Left ventricle myocardium inferior (tissue), 1 donor: ENCODE results near the gene ZNF438. TPM values are rescaled to one million over a fixed set of nuclear protein-coding genes. Genes with fewer than 3 reads are reported as not detected.

ENCODE experiments used
- DNase-seq: peaks from one replicate; pipeline ENCODE4 v3.0.0-alpha.2; 2020
- H3K27ac ChIP-seq: fragments of 200-600 bp; replicated peaks from 2 replicates; pipeline ENCODE4 v1.8.0; 2021
- H3K27me3 ChIP-seq: fragments of 200-600 bp; 2 replicates; pipeline ENCODE4 v1.8.0; 2021; ENCODE audit warnings: low read depth
- H3K36me3 ChIP-seq: fragments of 200-600 bp; 2 replicates; pipeline ENCODE4 v1.8.0; 2021
- H3K4me1 ChIP-seq: fragments of 200-600 bp; 2 replicates; pipeline ENCODE4 v1.8.0; 2021
- H3K4me3 ChIP-seq: fragments of 200-600 bp; 2 replicates; pipeline ENCODE4 v1.8.0; 2021; ENCODE audit warnings: mild to moderate bottlenecking, moderate library complexity
- H3K9me3 ChIP-seq: fragments of 200-600 bp; replicated peaks from 2 replicates; pipeline ENCODE4 v1.8.0; 2021
- intact Hi-C: fragments of 100-400 bp; cut with micrococcal nuclease; formaldehyde crosslinking; loops from one replicate; pipeline ENCODE4 v1.11.0; 2022
- total RNA-seq: library from RNA; stranded (reverse); fragmentation: NEBNext Ultra II Directional; extraction: Animal tissue kit (Norgen Biotek cat#: 25700); gene quantifications from one replicate; pipeline ENCODE4 v1.2.1, GENCODE V29; 2021
- TF ChIP-seq, protein P1 (sequence below): fragments of 200-600 bp; IDR thresholded peaks from 2 replicates; pipeline ENCODE4 v1.8.0; 2021; ENCODE audit warnings: antibody characterized with exemption, mild to moderate bottlenecking, borderline replicate concordance
- donor health status: DM: no; HTN: yes; CAD: no; lungs with severe emphysema.

ZNF438 gene
- total RNA-seq, 1 donor from 2014 or later, result 13.2 TPM

DNA sequence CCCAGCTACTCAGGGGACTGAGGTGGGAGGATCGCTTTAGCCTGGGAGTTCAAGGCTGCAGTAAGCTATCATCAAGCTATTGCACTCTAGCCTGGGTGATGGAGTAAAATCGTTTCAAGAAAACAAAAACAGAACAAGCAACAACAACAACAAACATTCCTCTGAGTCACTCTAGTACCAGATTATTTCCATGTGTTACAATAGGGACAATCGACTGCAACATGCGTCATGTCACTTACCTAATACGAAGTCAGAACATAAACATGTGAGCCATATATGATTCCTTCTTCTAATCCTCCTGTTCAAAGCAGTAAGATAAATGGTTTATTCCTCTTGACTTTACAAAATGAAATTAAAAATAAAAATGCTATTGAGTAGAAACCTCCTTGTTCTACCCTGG, 57.3 kb downstream of the ZNF438 start:
- H3K9me3 ChIP-seq, result peaks cover 3% of the 10 kb centered on the region
- H3K36me3 ChIP-seq, result no peaks in the 10 kb centered on the region
- peaks cover 56% of the 10 kb centered on the region for H3K4me1 ChIP-seq
- peak overlapping the region; percentile 54 for H3K4me3 ChIP-seq
- DNase-seq, result no peak
- intact Hi-C loops, result no loop called here
- TF ChIP-seq, protein P1, sequence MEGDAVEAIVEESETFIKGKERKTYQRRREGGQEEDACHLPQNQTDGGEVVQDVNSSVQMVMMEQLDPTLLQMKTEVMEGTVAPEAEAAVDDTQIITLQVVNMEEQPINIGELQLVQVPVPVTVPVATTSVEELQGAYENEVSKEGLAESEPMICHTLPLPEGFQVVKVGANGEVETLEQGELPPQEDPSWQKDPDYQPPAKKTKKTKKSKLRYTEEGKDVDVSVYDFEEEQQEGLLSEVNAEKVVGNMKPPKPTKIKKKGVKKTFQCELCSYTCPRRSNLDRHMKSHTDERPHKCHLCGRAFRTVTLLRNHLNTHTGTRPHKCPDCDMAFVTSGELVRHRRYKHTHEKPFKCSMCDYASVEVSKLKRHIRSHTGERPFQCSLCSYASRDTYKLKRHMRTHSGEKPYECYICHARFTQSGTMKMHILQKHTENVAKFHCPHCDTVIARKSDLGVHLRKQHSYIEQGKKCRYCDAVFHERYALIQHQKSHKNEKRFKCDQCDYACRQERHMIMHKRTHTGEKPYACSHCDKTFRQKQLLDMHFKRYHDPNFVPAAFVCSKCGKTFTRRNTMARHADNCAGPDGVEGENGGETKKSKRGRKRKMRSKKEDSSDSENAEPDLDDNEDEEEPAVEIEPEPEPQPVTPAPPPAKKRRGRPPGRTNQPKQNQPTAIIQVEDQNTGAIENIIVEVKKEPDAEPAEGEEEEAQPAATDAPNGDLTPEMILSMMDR, result no peak
- peak overlapping the region; percentile 79 for H3K27ac ChIP-seq
- no peaks in the 10 kb centered on the region for H3K27me3 ChIP-seq

DNA sequence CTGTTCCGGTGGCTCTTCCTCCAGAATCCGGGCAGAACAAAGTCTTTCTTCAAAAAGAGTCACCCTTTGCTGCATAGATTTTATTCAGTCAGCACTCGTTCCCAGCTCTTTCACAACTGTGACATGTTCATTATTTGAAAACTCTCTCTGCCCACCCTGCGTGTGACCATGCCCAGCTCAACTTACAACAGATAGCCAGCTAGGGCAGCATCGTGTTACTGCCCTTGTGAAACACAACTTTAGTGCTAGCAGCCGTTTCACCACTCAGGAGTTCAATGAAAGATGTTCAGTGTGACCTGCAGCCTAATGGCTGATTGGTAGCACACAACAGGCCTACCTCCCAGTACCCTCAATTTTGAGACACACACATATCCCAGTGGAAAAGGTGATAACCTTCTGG, 57.9 kb downstream of the ZNF438 start:
- Histone ChIP-seq H3K27ac (peak overlapping the region; percentile 79), H3K9me3 (no peaks in the 10 kb centered on the region), H3K4me1 (peaks cover 62% of the 10 kb centered on the region), H3K27me3 (no peaks in the 10 kb centered on the region), H3K4me3 (peak overlapping the region; percentile 54), H3K36me3 (no peaks in the 10 kb centered on the region)
- DNase-seq, result no peak
- intact Hi-C loops, result no loop called here
- TF ChIP-seq, protein P1, result no peak

DNA sequence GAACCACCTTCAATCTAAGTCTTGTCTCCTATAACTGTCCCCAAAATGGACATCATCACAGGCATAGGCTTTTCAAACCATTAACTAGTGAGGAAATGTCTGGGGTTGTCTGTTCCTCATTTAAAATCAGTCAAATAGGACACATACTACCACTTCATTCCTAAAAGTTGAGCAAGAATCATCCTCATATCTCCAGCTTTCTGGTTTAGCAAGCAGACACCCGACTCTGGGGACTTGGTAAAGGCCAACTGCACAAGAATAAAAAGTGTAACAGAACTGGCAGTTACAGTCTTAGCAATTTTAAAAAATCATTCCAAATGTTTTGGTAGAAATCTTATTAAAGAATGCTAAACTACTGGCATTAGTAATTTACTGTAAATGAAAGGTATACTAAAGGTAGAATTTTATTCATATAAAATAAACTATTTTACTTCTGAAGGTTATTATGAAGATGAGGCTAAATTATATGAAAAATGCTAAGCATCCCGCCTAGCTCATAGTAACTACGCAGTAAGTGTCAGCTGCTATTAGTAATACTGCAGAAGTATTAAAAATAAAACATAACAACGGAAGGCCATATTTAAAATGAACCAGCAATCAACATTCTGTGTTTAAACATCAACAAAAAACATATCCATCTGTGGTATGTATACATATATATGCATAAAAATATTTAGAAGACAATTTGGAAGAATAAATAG, 60.8 kb downstream of the ZNF438 start:
- Histone ChIP-seq H3K4me3 (no peak overlapping the region), H3K36me3 (no peaks in the 10 kb centered on the region), H3K27me3 (no peaks in the 10 kb centered on the region), H3K4me1 (peaks cover 76% of the 10 kb centered on the region), H3K9me3 (no peaks in the 10 kb centered on the region), H3K27ac (peak overlapping the region; percentile 60)
- TF ChIP-seq, protein P1, result no peak
- no peak for DNase-seq
- intact Hi-C loops, result no loop called here

DNA sequence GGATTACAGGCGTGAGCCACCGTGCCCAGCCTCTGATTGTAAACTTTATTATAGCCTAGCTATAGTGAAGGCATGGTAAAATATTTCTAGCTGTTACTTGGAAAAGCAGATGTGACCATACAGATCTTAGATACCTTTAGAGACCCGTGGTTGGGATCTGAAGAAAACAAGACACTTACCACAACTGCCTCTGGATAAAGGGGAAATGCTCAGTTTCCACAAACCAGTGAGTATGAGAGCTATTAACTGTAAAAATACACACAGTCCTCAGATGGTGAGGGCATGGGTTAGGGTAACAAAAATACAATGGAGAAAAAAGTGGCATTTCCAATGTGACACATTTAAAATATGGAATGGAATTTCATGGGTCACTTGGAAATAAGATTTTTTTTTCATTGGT, 63.0 kb downstream of the ZNF438 start:
- peaks cover 70% of the 10 kb centered on the region for H3K4me1 ChIP-seq
- DNase-seq, result no peak
- H3K27me3 ChIP-seq, result no peaks in the 10 kb centered on the region
- peak overlapping the region; percentile 60 for H3K27ac ChIP-seq
- H3K36me3 ChIP-seq, result no peaks in the 10 kb centered on the region
- TF ChIP-seq, protein P1, result no peak
- no peaks in the 10 kb centered on the region for H3K9me3 ChIP-seq
- intact Hi-C loops, result no loop called here
- no peak overlapping the region for H3K4me3 ChIP-seq

DNA sequence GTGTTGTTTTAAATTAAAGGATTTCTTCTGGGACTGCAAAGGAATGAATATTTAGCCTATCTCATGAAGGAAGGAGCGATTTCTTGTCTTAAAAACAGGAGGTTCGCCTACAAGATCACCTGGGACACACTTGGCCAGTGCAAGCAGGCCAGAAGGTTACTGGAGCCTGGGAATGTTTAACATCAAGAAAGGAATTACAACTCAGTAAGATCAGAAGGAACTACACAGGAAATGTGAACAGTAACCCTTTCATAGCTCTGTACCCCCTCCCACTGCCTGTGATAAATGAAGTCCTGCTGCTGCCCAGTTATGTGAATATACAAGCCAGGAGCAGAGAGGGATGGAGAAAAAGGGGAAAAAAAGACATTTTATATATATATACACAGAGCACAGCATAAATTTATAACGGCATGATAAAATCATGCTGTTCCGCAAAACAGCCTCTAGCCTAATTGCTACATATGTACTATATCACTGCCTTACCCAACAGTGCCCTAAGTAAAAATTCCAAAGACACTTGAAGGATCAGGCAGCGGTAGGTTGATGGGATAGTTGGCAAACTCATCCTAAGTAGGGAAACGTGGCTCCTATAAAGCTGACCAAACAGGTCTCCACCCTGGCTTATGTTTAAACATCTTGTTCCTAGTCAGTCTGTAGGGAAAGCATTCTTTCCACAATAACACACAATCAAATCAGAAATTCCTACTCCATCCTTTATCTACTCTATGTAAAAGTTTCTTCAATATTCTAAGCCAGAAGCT, 63.8 kb downstream of the ZNF438 start:
- Histone ChIP-seq H3K4me1 (peaks cover 66% of the 10 kb centered on the region), H3K36me3 (peaks cover 3% of the 10 kb centered on the region), H3K27me3 (no peaks in the 10 kb centered on the region), H3K9me3 (no peaks in the 10 kb centered on the region), H3K4me3 (no peak overlapping the region), H3K27ac (peak overlapping the region; percentile 3)
- intact Hi-C loops, result no loop called here
- TF ChIP-seq, protein P1, result no peak
- DNase-seq, result no peak
